ENCODE measurements around the gene BID.

Gene BID

DNA sequence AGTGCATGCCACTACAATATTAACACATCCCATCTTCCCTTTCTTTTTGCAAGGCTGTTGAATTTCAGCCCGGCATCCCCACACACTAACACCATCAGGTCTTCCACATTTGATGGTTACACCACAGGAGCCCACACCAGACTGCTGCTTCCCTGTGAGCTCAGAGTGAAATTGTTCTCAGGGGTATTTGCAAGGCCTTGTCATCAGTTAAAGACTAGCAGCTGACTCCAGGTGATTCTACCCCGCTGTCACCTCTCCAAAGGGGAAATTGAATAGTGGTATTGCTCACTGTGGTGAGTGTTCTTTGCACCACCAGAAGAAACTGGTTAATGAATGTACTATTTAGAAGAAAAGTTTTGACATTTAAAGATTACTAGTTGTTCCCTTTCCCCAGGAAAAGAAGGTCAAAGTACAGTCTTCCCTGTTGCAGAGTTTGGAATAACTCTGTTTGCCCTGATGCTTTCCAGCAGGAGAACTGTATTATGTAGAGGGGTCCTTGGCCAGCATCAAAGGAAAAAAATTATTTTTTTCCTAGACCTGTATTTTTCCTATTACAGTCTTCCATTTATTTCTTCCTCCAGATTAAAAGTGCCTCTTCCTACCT is 41.9 kb downstream of the BID start:
- no peak for DNase-seq

DNA sequence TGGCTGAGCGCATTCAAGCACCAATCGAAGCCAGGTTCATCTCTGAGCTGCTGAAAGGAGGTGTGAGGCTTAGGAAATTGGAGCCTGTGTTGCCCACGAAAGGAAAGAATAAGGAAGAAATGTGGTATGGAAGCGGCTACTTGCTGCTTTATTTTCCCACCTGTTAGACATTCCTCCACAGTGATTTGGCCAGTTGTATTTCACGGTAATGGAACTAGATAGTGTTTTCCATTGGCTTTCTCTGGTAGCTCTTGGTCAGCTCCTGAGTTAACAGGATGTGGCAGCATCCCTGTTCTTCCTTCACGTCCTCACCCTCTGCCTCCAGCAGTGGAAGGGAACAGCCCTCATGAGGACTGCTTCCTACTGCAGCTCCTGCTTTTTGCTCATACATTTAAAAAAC is 44.7 kb downstream of the BID start:
- no peak for DNase-seq

DNA sequence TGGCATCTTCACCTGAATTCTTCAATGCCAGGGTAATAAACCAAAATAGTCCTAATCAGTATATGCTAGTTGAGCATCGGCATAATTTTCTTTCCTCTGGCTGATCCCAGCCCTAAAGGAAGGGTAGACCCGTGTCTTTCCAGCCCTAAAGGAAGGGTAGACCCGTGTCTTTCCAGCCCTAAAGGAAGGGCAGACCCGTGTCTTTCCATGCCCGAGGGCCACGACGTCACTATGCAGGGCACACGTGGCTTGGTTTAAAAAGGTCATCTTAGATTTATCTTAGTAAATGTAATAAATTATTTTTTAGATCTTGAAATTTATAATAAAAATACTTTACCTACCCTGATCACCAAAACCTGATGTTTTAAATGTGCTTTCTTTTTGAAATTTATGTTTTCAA is 45.5 kb downstream of the BID start:
- DNase-seq = no peak

DNA sequence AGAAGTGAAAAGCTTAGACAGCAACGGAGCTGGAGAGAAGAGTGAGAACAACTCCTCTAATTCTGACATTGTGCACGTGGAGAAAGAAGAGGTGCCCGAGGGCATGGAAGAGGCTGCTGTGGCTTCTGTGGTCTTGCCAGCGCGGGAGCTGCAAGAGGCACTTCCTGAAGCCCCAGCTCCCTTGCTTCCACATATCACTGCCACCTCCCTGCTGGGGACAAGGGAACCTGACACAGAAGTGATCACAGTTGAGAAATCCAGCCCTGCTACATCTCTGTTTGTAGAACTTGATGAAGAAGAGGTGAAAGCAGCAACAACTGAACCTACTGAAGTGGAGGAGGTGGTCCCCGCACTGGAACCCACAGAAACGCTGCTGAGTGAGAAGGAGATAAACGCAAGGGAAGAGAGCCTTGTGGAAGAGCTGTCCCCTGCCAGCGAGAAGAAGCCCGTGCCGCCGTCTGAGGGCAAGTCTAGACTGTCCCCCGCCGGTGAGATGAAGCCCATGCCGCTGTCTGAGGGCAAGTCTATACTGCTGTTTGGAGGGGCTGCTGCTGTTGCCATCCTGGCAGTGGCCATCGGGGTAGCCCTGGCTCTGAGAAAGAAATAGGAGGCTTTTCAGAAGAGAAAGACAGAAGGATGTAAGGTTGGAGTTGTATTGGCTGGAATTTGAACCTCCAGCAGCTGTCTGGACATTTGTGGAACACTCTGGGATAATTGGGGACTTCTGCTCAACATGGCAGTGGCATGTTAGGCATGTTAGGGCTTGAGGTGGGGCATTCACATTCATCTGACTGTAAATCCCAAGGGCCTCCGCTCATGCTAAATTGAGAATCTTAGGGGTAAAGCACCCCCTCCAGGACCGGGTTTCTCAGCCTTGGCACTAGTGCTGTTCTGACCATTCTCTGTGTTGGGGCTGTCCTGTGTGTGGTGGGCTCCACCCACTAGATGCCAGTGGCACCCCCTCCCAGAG is 47.1 kb downstream of the BID start:
- peak; percentile 93 to 96 for DNase-seq

DNA sequence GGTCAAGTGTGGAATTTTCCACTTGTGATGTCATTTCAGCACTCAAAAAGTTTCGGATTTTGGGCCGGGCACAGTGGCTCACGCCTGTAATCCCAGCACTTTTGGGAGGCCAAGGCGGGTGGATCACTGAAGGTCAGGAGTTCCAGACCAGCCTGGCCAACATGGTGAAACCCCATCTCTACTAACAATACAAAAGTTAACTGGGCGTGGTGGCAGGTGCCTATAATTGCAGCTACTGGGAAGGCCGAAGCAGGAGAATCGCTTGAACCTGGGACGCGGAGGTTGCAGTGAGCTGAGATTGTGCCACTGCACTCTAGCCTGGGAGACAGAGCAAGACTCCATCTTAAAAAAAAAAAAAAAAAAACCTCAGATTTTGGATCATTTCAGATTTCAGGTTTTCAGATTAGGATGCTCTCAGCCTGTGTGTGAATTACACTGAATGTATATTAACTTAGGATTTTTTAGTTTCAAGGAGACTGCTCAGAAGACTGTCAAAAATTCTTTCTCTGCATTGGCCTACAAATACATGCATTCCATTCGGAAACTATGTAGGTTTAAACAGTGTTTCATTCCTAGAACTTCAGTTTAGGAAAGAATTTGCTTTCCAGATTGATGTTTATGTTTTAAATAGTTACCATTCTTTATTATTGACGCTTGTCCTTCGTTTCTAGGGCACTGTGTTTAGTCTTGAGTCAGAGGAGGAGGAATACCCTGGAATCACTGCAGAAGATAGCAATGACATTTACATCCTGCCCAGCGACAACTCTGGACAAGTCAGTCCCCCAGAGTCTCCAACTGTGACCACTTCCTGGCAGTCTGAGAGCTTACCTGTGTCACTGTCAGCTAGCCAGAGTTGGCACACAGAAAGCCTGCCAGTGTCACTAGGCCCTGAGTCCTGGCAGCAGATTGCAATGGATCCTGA is 48.0 kb downstream of the BID start:
- no peak for DNase-seq

DNA sequence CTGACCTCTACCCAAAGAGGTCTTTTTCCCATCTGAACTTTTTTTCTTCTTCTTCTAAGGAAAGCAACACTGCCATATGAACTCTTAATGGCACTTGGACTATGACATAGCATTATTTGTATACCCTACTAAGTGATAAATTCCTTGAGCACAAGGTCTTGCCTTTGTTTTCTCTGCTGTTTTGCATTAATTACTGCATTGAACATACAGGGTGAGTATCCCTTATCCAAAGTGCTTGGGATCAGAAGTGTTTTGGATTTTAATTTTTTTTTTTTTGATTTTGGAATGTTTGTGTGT is 48.8 kb downstream of the BID start:
- DNase-seq = no peak

DNA sequence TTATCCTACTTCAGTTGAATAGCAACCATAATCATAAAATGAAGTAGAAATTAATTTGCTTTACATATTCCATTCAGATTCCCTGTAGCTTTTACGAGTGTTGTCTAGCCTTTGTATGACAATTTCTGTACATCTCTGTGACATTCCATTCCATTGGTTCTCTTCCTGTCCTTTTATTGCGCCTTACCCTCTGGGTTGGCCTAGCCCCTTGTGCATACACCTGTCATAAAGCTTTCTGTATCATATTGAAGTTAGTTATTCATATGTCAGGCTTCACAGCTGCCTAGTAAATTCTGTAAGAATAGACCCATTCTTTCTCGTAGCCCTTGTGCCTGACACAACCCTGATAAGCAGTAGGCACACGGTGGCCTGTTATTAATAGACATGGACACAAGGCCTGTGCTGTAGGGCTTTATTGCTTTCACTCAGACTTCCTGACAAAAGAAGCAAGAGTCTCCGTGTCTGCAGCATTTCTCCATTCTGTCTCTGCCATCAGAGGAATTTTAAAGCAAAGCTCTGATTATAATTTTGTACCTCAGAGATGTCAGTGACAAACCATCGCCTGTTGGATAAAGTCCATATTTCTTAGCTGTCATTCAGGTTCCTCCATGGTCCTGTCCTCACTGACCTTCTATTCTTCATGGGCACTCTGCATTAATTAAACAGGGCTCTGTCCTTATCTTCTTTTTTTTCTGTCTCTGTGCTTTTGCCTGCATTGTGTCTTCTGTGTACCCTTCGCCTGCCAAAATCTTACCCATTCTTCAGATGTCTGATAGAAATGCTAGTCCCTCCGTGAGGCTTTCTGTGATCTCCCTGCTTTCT is 49.4 kb downstream of the BID start:
- no peak for DNase-seq

DNA sequence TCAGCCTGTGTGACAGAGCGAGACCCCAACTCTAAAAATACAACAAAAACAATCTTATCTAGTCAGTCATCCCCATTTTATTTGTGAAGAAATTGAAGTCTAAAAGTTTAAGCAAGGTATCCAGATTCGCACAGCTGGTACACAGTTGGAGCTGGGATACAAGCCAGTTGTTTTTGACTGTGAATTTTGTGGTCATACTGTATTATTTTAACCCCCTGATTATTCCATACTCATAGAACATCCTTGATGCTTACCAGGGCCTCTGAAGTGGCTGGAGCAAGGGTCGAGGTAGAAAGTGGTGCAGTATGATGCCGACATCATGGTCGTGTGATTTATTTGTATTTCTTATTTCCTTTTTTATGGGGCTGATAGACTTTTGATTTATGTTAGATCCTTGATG is 50.0 kb downstream of the BID start:
- DNase-seq = no peak

DNA sequence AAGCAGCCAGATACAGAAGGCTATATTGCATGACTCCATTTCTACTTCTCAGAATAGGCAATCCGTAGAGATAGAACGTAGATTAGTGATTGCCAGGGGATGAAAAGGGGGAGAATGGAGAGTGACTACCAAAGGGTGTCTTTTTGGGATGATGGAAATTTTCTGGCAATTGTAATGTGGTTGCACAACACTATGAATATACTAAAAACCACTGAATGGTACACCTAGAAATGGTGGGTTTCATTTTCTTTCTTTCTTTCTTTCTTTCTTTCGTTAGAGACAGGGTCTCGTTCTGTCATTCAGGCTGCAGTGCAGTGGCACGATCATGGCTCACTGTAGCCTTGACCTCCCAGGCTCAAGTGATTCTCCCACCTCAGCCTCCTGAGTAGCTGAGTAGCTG is 54.4 kb downstream of the BID start:
- DNase-seq = no peak

DNA sequence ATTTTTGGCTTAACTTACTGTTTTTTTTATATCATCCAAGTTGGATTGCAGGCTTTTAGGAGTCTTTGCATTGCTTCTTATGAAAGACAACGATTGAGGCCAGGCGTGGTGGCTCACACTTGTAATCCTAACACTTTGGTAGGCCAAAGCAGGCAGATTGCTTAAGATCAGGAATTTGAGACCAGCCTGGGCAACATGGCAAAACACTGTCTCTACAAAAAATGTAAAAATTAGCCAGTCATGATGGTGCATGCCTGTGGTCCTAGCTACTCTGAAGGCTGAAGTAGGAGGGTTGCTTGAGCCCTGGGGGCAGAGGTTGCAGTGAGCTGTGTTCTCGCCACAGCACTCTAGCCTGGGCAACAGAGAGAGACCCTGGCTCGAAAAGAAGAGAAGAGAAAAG is 56.6 kb downstream of the BID start:
- no peak for DNase-seq

DNA sequence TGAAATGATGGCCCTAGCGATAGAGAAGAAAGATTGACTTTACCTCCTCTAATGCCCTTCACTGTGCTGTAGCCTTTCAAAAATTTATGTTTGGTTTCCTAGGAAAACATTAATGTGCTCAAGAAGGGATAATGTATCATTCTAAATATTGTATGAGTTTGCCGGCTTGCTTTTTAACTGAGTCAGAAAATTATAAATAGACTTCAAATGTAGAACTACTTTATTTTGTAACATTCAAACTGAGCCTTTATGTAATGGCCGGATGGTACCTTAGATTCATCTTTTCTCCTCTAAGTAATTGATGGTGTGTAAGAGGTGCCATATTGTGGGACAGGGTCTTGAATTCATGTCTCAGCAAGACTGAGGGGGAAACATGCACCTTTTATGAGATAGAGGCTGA is 57.7 kb downstream of the BID start:
- DNase-seq = no peak

DNA sequence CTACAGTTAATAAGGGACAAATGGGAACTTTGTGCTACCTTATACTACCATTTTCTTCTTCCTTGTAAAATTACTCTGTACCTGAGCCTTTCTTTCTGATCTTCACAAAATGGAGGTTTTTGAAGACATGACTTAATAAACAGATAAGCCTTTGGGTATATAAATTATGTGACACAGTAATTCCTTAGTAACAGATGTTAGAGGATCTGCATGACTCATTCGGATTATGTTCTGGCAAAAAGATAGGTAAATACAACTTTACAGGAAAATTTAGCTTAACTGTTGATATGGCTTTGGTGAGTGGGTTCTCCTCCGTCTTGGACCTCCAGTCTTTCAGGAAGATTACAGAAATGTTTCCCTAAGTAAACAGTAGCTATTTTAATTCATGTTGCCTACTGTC is 61.8 kb downstream of the BID start:
- no peak for DNase-seq

DNA sequence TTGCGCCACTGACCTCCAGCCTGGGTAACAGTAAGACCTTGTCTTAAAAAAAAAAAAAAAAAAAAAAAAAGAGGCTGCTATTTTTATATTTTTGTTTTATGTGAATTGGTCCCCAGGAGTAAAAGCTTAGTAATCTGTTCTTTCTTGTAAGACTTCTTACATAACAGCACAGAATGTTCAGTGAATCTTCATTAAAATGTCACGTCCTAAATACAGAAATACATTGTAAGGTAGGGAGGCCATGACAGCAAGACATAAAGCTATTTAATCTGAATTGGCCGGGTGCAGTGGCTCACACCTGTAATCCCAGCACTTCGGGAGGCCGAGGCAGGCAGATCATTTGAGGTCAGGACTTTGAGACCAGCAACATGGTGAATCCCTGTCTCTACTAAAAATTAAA is 64.2 kb downstream of the BID start:
- no peak for DNase-seq

DNA sequence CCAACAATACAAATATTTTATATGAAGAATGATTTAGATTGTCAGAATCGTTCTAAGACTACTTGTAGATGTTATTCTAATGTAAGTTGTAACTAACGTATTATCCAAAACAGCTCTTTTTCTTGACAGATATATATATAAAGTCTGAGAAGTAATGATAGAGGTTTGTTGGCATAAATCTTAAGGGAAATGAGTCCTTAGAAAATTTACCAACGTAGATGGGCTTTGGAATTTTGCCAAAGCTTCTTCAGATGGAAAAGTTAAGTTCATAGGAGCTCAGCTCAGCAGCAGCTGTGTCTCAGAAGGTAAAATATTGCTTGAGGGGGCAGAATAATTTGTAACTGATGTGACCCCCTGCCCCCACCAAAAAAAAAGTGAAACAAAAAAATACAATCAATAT is 66.7 kb downstream of the BID start:
- DNase-seq = no peak

DNA sequence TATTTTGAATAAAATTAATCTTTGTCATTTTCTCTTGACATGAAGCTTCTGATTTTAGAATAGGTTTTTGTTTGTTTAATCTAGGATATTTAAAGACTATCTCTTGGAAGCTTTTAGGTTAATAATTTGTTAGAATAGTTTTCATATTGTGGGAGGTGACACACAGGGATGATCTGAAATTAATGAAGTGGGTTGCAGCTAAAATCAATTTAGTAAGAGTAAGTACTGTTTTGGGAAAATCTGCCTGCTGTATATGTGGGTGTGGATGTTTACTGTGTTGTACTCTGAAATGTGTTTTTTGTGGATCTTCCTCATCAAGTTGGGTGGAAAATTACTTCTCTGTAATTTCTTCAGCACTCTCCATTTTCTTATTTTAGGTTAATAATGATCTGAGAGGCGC is 67.3 kb downstream of the BID start:
- no peak for DNase-seq

DNA sequence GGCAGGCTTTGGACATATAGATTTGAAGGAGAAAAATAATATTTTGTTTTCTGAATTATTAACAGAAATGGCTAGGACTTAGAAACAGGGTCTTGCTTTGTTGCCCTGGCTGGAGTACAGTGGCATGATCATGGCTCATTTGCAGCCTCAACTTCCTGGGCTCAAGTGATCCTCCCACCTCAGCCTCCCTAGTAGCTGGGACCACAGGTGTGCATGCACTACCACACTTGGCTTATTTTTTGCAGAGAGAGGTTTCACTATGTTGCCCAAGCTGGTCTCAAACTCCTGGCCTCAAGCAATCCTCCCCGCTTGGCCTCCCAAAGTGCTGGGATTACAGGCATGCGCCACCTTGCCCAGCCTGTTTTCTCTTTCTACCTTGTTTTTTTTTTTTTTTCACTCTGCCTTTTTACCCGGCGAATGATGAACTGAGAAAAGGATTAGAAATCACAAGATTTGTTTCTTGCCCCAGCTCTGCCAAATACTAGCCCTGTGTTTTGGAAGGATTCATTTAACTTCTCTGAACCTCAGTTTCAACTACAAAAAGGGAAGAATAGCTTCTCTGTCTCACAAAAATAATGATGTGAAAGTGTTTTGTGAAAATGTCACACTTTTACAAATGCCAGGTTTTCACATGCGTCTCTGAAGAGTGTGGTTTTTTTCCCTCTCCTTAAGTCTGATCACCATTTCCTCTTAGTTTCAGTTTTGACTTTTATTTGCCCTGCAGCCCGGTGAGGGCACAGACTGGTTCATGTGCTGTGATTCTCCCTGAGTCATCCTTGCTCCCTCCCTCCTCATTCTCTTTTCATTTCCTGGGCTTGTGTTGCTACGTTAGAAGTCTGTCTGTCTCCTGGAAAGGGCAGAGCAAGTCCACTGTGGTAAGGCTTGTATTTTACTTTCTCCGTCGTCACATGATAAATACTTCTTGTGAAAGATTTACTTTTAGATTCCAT is 68.0 kb downstream of the BID start:
- DNase-seq = peak; percentile 78 to 79

DNA sequence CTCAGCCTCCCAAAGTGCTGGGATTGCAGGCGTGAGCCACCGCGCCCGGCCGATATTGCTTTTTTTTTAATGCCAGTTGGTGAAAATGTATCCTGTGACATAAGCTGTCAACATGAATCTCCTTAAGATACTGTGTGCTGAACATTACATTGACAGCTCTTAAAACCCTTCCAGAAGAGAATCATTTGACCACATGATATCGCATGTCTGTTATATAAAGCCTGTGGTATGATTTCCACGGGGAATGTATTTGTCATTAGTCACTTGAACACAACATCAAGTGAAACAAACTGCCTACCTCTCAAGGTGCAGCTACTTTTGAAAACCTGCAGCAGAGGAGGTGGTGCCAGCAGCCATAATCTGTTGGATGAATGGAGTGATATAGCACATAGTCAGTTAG is 68.7 kb downstream of the BID start:
- no peak for DNase-seq

DNA sequence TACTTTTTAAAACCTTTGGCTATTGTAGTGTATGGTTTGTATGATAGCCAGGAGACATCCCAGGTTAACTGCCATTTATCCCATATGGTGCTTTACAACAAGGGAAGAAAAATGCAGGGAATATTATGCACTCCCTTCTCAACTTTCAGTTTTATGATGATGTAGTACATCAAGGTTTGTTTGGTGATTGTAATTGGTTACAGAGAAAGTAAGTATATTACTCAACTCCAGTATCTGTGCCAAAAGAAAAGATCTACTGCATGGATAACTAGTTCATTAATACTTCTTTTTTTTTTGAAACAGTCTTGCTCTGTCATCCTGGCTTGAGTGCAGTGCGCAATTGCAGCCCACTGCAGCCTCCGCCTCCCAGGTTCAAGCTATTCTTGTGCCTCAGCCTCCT is 70.5 kb downstream of the BID start:
- DNase-seq = no peak

DNA sequence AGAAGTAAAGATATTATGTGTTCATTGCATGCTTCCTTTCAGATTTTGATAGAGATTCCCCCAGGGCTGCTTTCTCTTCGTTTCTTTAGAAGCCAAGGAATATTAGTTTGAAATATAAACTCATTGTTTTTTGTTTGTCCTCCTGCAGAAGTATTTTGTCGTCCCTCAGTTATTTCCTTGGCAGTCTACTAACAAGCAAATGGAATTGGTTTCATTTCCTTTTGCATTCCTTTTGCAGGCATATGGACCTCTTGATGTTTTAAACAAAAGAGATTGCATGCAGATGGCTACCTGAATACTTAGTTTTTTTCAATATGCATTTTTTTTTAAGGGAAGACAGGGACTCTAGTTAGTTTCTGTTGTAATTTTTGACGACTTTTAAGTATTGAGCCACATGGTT is 73.5 kb downstream of the BID start:
- DNase-seq = no peak

DNA sequence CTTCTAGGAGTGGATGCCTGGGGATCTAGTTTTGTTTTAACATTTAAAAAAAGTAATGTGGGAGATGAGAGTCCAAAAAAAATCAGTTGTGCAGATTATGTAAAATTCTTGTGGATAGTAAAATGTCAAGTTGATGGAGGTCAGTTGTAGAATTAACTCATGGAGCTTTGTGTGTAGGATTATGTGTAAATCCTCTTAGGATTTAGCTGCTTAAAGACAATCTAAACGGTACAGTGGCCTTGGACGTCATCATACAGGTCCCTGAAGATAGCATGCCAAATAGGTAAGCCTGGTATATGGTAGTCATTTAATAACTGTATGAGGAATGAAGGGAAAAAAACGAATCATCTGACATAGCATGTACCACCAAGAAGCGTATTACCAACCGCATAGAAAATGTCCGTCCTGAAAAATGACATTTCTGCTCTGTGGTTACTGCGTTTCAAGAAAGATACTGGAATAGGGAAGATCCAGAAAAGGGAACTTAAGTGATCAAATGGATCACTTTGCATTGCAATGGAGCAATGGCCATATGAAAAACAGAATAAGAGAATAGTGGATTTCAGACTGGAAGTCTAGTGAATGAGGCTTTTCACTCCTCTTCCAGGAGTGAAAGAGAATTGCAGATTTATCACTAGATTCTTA is 74.5 kb downstream of the BID start:
- DNase-seq = no peak

DNA sequence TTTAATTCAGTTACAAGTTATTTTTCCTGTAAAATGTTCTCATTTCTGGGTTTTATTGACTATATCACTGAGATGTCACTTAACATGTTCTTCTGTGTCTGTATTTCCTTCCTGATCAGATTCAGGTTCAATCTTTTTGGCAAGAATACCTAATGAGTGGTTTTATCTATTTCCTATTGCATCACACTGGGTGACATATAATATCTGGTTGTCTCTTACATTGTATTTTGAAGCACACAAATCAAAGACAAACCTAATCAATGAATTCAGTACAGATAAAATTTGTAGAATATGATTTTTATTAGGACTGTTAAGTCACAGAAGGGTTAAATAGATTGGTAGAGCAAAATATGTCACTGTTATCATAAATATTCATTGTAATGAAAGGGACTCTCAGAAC is 75.3 kb downstream of the BID start:
- no peak for DNase-seq
